Measurements from ENCODE around the gene SPDYE18.
"Not testable (repeated sequence)": the region's sequence is repeated elsewhere in the genome, so short reads cannot be mapped to it uniquely, and the experiment has no call there.

SPDYE18 gene

DNA sequence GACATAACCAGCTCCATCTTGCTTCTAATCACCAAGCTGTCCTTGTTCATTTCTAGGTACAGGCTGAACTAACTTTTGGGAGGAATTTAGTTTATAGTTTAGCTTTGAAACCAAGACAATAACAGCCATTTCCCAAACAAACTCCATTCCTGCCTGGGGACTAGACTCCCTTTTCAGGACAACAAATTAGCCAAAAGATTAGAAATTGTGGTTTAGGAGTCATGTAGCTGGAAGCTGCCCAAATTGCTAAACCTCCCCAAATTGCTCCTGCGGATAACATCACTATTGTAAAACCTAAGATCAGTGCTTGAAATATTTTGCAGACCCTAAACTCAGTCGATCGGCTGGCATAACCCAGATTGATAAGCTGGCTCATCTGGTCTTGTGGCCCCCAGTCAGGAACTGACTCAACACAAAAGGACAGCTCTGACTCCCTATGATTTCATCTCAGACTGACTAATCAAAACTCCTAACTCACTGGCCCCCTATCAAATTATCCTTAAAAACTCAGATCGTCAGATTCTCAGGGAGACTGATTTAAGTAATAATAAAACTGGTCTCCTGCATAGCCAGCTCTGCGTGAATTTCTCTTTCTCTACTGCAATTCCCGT, 12.5 kb upstream of the SPDYE18 start:
- not testable (repeated sequence) for H4K91ac ChIP-seq (ENCODE audit: low read depth, low read length); H3K4me1 ChIP-seq (ENCODE audit: control insufficient read depth in 1 of 2, insufficient read depth in 2 of 2, low read length in 2 of 2); H3K36me3 ChIP-seq (ENCODE audit: control insufficient read depth in 1 of 2, insufficient read depth in 2 of 2, low read length in 2 of 2); H3K27me3 ChIP-seq (ENCODE audit: insufficient read depth, low read length); H2BK120ac ChIP-seq (ENCODE audit: insufficient read depth, low read length, poor library complexity); H3K14ac ChIP-seq (ENCODE audit: low read length); H4K12ac ChIP-seq (ENCODE audit: low read depth, low read length); DNase-seq; H4K8ac ChIP-seq (ENCODE audit: low read depth, low read length); H3K18ac ChIP-seq (ENCODE audit: low read length); H3K4ac ChIP-seq (ENCODE audit: low read depth, low read length); H2BK12ac ChIP-seq (ENCODE audit: low read length); H3K9ac ChIP-seq (ENCODE audit: low read length); H3K9me3 ChIP-seq (ENCODE audit: insufficient read depth, low read depth, low read length); H3K79me2 ChIP-seq (ENCODE audit: control insufficient read depth, insufficient read depth, low read length, poor library complexity); H3K23ac ChIP-seq (ENCODE audit: low read length); H2AFZ ChIP-seq (ENCODE audit: insufficient read depth, low read length, poor library complexity); H2AK5ac ChIP-seq (ENCODE audit: low read length); H3K27ac ChIP-seq (ENCODE audit: low read depth, low read length); H3K4me3 ChIP-seq (ENCODE audit: low read depth, low read length); H2BK5ac ChIP-seq (ENCODE audit: low read depth, low read length, poor library complexity); H3K4me2 ChIP-seq (ENCODE audit: low read length); H3K79me1 ChIP-seq (ENCODE audit: low read length)
- no CpG with 5 or more reads among the region's 6 CpGs for WGBS (ENCODE audit: extremely low coverage, insufficient coverage, insufficient read length)

GRCh38 chr7:77071108-77071507, 8.8 kb upstream of the SPDYE18 start:
- H4K8ac ChIP-seq (ENCODE audit: low read depth, low read length); H3K4me1 ChIP-seq (ENCODE audit: control insufficient read depth in 1 of 2, insufficient read depth in 2 of 2, low read length in 2 of 2); H3K79me1 ChIP-seq (ENCODE audit: low read length); H3K9ac ChIP-seq (ENCODE audit: low read length); H2BK5ac ChIP-seq (ENCODE audit: low read depth, low read length, poor library complexity); H4K91ac ChIP-seq (ENCODE audit: low read depth, low read length); H3K4me2 ChIP-seq (ENCODE audit: low read length); H3K14ac ChIP-seq (ENCODE audit: low read length); H3K27me3 ChIP-seq (ENCODE audit: insufficient read depth, low read length); H3K23ac ChIP-seq (ENCODE audit: low read length); H2AK5ac ChIP-seq (ENCODE audit: low read length); H3K4ac ChIP-seq (ENCODE audit: low read depth, low read length); DNase-seq; H4K12ac ChIP-seq (ENCODE audit: low read depth, low read length); H3K79me2 ChIP-seq (ENCODE audit: control insufficient read depth, insufficient read depth, low read length, poor library complexity); H3K9me3 ChIP-seq (ENCODE audit: insufficient read depth, low read depth, low read length); H3K27ac ChIP-seq (ENCODE audit: low read depth, low read length); H3K4me3 ChIP-seq (ENCODE audit: low read depth, low read length); H3K36me3 ChIP-seq (ENCODE audit: control insufficient read depth in 1 of 2, insufficient read depth in 2 of 2, low read length in 2 of 2); H3K18ac ChIP-seq (ENCODE audit: low read length); H2BK120ac ChIP-seq (ENCODE audit: insufficient read depth, low read length, poor library complexity); H2BK12ac ChIP-seq (ENCODE audit: low read length); H2AFZ ChIP-seq (ENCODE audit: insufficient read depth, low read length, poor library complexity): not testable (repeated sequence)
- WGBS (ENCODE audit: extremely low coverage, insufficient coverage, insufficient read length) = no CpG with 5 or more reads among the region's 6 CpGs

DNA sequence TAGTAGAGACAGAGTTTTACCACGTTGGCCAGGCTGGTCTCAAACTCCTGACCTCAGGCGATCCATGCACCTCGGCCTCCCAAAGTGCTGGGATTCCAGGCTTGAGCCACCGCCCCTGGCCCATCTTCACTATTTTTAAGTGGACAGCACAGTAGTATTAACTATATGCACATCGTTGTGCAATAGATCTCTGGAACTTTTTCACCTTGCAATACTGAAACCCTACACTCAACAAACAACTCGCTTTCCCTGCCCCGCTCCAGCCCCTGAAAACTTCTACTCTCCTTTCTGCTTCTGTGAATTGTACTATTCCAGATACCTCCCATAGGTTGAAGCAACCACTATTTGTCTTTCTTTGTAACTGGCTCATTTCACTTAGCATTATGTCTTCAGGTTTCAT, 3.5 kb upstream of the SPDYE18 start:
- H3K79me1 ChIP-seq (ENCODE audit: low read length); DNase-seq; H4K91ac ChIP-seq (ENCODE audit: low read depth, low read length); H2BK5ac ChIP-seq (ENCODE audit: low read depth, low read length, poor library complexity); H3K4me2 ChIP-seq (ENCODE audit: low read length); H4K8ac ChIP-seq (ENCODE audit: low read depth, low read length); H3K27ac ChIP-seq (ENCODE audit: low read depth, low read length); H2AK5ac ChIP-seq (ENCODE audit: low read length); H3K14ac ChIP-seq (ENCODE audit: low read length); H4K12ac ChIP-seq (ENCODE audit: low read depth, low read length); H3K23ac ChIP-seq (ENCODE audit: low read length); H2BK12ac ChIP-seq (ENCODE audit: low read length); H3K79me2 ChIP-seq (ENCODE audit: control insufficient read depth, insufficient read depth, low read length, poor library complexity); H3K4me3 ChIP-seq (ENCODE audit: low read depth, low read length); H3K36me3 ChIP-seq (ENCODE audit: control insufficient read depth in 1 of 2, insufficient read depth in 2 of 2, low read length in 2 of 2); H2AFZ ChIP-seq (ENCODE audit: insufficient read depth, low read length, poor library complexity); H3K4ac ChIP-seq (ENCODE audit: low read depth, low read length); H3K9ac ChIP-seq (ENCODE audit: low read length); H3K18ac ChIP-seq (ENCODE audit: low read length); H3K27me3 ChIP-seq (ENCODE audit: insufficient read depth, low read length); H3K4me1 ChIP-seq (ENCODE audit: control insufficient read depth in 1 of 2, insufficient read depth in 2 of 2, low read length in 2 of 2); H2BK120ac ChIP-seq (ENCODE audit: insufficient read depth, low read length, poor library complexity); H3K9me3 ChIP-seq (ENCODE audit: insufficient read depth, low read depth, low read length): not testable (repeated sequence)
- no CpG with 5 or more reads among the region's 7 CpGs for WGBS (ENCODE audit: extremely low coverage, insufficient coverage, insufficient read length)

- not testable (repeated sequence) for H3K23ac ChIP-seq (ENCODE audit: low read length); H2BK12ac ChIP-seq (ENCODE audit: low read length); H3K14ac ChIP-seq (ENCODE audit: low read length); H2AFZ ChIP-seq (ENCODE audit: insufficient read depth, low read length, poor library complexity); H3K4me3 ChIP-seq (ENCODE audit: low read depth, low read length); H3K4me2 ChIP-seq (ENCODE audit: low read length); H2AK5ac ChIP-seq (ENCODE audit: low read length); H4K12ac ChIP-seq (ENCODE audit: low read depth, low read length); H2BK5ac ChIP-seq (ENCODE audit: low read depth, low read length, poor library complexity); H4K91ac ChIP-seq (ENCODE audit: low read depth, low read length); H3K27me3 ChIP-seq (ENCODE audit: insufficient read depth, low read length); H3K79me1 ChIP-seq (ENCODE audit: low read length); H4K8ac ChIP-seq (ENCODE audit: low read depth, low read length); H3K27ac ChIP-seq (ENCODE audit: low read depth, low read length); H3K4me1 ChIP-seq (ENCODE audit: control insufficient read depth in 1 of 2, insufficient read depth in 2 of 2, low read length in 2 of 2); H3K4ac ChIP-seq (ENCODE audit: low read depth, low read length); H3K9ac ChIP-seq (ENCODE audit: low read length); DNase-seq; H2BK120ac ChIP-seq (ENCODE audit: insufficient read depth, low read length, poor library complexity); H3K79me2 ChIP-seq (ENCODE audit: control insufficient read depth, insufficient read depth, low read length, poor library complexity); H3K9me3 ChIP-seq (ENCODE audit: insufficient read depth, low read depth, low read length); H3K18ac ChIP-seq (ENCODE audit: low read length); H3K36me3 ChIP-seq (ENCODE audit: control insufficient read depth in 1 of 2, insufficient read depth in 2 of 2, low read length in 2 of 2)
- no CpG with 5 or more reads among the region's 4 CpGs for WGBS (ENCODE audit: extremely low coverage, insufficient coverage, insufficient read length)
Measured at GRCh38 chr7:77063732-77064131, 1.4 kb upstream of the SPDYE18 start.
